CD4-positive, alpha-beta T cell treated with Interleukin-2 at 100 ng/mL for 4 hours (primary cell): ENCODE data around the gene SPPL2B.
"Not testable (repeated sequence)": the region's sequence is repeated elsewhere in the genome, so short reads cannot be mapped to it uniquely, and the experiment has no call there.

Experiments used
- DNase-seq: peaks from one replicate; pipeline ENCODE4 v3.0.0-alpha.2; 2020; ENCODE audit warnings: low spot score

Gene SPPL2B

DNA sequence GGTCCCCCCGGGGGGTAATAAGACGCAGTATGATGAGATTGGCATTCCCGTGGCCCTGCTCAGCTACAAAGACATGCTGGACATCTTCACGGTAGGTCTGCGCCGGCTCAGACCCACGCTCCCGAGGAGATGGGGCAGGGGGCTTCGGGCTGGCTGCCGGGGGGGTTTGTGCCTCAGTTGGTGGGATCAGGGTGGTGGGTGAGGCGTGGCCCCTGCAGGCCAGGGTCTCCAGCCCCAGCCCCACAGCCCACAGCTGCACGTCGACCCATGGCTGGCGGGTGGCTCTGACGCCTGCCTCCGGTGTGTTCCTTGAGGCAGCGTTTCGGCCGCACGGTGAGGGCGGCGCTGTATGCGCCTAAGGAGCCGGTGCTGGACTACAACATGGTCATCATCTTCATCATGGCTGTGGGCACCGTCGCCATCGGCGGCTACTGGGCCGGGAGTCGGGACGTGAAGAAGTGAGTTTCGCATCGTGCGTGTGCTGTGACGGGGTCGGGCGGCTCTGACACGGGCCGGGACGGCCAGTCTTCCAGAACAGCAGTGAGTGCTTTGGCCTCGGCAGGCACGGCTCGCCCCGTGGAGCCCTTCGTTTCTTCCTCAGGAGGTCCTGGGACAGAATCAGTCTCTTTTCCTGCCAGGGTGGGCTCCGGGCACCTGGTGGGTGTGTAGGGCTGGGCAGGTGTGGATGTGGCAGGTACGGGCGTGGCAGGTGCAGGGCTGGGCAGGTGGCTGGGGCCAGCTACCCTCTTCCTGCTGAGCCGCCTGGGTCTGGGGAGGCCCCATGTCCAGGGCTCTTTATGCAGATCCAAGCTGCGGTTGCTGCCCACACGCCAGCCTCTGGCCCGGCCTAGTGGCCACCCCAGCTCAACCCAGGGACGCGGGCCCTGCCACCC is 10.5 kb downstream of the SPPL2B start:
- DNase-seq: no peak

DNA sequence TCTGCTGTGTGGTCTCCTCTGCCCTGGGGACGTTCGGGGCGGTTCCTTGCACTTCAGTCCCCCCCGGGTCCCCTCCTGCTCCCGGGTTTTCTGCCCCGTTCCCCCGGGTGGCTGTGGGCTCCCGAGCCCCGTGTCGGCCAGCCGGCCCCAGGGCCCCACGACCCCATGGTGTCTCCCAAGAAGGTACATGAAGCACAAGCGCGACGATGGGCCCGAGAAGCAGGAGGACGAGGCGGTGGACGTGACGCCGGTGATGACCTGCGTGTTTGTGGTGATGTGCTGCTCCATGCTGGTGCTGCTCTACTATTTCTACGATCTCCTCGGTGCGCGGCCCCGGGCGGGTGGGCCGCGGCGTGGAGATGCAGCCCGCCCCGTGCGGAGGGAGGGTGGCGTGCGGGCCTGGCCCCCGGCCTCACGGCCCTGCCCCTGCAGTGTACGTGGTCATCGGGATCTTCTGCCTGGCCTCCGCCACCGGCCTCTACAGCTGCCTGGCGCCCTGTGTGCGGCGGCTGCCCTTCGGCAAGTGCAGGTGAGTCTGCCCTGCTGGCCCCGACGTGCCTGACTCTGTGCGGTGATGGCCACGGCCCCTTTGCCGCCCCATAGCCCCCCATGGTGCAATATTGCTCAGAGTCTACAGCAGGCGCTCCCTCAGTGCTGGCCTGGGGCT is 11.3 kb downstream of the SPPL2B start:
- no peak for DNase-seq

DNA sequence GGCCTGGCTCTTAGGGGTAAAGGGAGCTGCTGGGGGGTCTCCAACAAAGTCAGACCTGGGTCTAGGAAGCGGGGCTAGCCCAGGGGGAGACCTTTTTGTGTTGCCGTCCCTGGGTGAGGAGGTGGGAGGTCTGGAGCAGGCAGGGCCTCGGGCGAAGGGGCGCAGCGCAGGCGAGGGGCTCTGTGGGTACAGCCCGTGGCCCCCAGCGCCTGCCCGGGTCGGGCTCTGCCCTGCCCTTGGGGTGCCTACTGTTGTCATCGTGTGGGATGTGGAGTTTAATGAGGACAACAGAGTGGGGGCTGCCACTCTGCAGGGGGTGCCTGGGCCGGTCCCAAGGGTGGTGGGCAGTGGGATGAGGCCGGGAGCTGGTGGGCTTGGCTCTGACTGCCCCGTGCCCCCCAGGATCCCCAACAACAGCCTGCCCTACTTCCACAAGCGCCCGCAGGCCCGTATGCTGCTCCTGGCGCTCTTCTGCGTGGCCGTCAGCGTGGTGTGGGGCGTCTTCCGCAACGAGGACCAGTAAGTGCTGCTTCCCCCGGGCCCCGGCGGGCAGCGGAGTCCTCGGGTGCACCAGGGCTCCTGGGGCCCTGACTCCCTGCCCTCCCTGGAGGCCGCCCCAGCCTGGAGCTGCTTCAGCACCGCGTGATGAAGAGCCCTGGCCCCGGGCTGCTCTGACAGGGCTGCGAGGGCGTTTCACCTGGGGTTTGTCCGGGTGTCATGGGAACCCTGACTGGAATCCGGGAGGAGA is 12.2 kb downstream of the SPPL2B start:
- DNase-seq: no peak

DNA sequence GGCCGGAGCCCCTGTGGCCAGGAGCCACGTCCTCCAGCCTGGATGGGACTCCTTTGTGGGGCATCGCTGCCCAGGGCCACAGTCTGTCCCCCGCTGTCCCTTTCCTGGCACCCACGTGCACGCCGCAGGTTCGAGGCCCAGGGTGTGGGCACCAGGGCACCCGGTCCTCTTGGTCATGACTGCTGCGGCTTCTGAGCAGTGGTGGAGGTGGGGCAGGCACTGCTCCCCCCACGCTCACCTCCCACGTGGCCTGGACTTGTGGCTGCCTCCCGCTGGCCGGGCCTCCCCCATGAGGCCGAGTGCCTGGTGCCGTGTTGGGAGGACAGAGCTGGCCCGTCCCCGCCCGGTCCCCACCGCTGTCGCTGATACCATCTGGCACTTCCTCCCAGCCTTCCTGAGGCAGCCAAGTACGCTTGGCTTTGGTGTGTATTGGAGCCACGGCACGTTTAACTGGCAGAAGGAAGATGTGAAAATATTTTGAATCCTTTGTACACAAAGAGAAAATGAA is 12.8 kb downstream of the SPPL2B start:
- DNase-seq: no peak

DNA sequence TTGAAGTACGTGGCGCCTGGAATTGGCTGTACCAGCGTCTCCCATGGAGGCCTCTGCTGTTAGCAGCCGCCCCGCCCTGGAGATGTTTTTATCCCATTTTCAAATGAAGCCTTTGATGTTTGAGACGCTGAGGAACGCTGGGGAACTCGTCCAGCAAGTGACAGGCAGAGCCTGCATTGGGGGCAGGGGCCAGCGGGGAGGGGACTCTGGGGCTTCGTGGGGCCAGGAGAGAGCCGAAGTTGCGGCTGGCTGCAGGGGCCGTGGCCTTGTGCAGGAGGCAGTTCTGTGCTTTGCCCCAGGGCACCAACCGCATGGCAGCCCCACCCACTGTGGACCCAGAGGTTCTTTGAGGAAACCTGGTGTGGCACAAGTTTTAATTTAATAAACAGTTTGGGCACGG is 13.5 kb downstream of the SPPL2B start:
- DNase-seq: no peak

DNA sequence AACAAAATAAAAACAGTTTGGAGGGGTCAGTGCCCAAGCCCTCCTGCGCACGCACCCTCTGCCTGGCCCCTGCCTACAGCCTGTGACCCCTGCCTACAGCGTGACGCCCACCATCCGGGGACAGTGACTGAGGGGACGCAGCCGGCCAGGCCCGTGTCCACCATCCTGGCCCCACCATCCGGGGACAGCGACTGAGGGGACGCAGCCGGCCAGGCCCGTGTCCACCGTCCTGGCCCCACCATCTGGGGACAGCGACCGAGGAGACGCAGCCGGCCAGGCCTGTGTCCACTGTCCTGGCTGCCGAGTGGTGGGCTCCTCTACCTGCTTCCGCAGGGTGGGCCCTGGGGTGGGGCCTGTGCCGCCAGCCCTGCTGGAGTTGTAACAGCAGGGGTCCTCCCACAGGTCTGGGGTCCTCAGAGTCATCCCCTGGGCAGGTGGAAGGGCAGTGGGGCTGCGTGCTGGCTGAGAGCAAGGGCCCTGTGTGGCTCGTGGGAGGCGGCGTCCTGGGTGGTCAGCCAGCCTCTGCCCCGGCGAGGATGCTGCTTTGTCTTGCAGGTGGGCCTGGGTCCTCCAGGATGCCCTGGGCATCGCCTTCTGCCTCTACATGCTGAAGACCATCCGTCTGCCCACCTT is 14.3 kb downstream of the SPPL2B start:
- no peak for DNase-seq

DNA sequence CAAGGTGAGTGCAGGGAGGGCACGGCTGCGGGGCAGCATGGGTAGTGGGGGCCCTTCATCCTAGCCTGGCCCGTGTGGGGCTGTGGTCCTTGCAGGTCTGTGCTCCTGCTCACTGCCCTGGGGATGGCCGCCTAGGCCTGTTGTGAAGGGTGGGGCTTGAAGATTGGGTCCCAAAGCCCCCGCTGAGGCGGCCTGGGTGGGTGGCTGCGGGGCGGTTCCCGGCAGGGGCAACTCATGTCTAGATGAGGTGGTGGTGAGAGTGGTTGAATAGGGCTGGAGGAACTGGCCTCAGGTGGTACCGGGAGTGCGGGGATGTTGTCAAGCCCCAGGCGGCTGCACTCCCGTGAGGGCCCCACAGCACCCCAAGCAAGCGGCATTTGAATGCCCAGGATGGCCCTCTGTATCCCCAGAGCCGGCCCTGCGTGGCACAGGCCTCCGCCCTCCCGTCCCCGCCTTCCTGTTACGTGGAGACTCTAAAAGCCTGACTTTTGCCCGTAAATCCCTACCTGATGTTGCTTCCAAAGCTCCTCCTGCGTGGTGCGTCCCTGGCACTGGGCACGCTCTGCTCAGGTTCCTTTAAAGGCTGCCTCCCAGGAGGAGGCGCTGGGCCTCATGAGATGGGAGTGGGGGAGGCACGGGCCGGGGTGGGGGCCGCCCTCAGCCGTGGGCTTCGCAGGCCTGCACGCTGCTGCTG is 15.0 kb downstream of the SPPL2B start:
- no peak for DNase-seq

DNA sequence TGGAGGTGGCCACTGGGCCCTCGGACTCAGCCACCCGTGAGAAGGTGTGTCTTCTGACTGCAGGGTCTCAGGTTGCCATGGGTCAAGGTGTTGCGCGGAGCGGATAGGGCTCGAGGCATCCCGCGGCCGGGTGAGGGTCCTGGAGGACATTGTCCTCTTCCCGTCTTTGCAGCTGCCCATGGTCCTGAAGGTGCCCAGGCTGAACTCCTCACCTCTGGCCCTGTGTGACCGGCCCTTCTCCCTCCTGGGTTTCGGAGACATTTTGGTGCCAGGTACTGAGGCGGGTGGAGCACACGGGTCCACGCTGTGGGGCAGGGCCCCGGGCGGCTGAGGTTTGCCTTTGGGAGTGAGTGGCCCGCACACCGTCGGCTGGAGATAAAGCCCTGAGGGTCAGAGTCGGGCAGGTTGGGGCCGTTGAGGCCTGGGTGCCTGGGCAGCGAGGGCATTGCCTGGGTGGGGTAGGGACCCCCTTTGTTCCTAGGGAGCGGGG is 15.9 kb downstream of the SPPL2B start:
- DNase-seq: no peak

DNA sequence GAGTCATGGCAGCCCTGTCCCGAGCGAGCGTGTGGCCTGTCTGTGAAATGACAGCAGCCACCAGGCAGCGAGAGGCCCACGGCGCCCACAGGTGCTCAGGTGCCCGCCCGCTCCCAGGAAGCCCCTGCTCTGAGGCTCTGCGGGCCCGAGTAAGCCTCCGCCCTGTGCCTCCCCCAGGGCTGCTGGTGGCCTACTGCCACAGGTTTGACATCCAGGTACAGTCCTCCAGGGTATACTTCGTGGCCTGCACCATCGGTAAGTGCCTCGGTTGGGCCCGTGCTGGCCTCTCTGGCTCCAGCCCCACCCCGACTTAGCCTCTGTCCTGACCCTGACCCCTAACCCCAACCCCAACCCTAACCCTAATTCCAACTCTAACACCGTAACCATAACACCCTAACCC is 16.6 kb downstream of the SPPL2B start:
- no peak for DNase-seq

DNA sequence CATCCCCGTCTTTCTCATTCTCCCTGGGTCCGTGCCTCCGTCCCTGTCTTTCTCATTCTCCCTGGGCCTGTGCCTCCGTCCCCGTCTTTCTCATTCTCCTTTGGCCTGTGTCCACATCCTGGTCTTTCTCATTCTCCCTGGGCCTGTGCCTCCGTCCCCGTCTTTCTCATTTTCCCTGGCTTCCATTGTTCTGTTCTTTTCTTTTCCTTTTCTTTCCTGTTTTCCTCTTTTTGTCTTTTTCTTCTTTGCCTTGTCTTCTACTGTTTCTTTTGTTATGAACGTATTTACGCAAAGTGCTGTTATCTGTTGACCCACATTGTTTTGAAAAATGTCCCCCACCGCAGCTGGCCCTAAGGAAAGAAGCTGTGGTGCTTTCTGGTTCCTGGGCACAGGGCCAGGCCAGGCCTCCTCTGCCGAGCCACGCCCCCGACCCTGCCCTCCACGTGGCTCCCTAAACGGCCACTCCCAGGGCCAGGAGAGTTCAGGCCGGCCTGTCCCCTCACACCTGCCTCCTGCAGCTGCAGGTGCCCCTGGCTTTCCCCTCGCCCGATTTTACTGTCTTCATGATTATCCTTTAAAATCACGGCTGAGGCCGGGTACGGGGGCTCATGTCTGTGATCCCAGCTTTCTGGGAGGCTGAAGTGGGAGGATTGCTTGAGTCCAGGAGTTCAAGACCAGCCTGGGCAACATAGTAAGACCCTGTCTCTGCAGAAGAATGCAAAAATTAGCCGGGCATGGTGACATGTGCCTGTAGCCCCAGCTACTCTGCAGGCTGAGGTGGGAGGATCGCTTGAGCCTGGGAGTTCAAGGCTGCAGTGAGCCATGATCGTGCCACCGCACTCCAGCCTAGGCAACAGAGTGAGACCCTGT is 17.5 kb downstream of the SPPL2B start:
- DNase-seq: no peak

DNA sequence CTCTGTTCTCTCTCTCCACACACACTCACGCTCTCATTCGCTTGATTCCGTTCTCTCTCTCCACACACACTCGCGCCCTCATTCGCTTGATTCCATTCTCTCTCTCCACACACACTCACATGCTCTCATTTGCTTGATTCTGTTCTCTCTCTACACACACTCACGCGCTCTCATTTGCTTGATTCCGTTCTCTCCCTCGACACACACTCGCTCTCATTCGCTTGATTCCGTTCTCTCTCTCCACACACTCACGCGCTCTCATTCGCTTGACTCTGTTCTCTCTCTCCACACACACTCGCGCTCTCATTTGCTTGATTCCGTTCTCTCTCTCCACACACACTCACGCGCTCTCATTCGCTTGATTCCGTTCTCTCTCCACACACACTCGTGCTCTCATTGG is 21.3 kb downstream of the SPPL2B start:
- DNase-seq: not testable (repeated sequence)

DNA sequence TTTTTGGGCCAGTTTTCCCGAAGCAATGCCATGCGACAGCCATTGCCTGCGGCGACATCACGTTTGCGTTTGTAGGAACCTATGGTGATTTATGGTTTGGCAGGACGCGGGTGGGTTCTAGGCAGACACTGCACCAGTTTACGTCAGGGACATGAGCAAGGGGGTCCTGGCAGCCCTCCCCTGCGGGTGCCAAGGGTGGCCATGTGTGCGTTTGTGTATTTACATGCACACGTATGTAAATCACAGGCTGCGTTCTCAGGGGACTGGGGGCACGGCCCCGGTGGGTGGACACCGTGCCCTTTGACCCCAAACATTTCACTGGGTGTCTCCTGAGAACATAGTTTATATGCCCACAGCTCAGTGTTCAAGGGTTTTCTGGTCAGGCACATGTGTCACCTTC is 22.2 kb downstream of the SPPL2B start:
- no peak for DNase-seq

DNA sequence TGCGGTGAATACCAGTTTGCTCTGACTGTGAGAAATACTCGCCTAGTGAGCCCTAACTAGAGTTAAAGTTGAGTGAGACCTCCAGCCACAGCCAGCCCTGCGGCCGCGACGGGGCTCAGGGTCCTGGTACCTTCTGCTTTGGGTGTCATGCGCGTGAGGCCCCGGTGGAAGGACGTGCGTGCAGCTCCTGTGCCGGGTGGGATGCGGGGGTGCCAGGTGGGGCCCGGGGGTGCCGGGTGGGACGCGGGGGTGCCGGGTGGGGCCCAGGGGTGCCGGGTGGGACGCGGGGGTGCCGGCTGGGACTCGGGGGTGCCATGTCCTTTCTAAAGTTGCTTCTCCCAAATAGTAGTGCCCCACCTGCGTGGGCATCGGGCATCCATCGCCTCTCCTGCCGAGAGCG is 23.1 kb downstream of the SPPL2B start:
- DNase-seq: no peak

DNA sequence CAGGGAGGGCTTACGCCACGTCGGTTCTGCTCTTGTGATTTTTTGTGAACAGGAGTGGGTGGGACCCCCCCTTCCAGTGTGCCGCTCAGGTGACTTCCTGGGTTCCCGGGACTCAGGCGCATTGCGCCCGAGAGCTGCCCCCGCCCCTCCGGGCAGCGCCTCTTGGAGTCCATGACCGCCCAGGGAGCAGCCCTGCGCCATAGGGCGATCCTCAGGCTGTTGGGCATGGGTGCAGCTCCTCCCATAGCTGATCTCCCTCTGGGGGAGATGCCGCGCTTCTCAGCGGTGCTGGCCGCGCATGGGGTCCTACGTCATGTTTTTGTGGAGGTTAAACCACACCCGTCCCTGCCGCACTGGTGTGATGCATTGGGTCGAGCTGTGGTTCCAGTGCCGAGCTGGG is 23.6 kb downstream of the SPPL2B start:
- no peak for DNase-seq

DNA sequence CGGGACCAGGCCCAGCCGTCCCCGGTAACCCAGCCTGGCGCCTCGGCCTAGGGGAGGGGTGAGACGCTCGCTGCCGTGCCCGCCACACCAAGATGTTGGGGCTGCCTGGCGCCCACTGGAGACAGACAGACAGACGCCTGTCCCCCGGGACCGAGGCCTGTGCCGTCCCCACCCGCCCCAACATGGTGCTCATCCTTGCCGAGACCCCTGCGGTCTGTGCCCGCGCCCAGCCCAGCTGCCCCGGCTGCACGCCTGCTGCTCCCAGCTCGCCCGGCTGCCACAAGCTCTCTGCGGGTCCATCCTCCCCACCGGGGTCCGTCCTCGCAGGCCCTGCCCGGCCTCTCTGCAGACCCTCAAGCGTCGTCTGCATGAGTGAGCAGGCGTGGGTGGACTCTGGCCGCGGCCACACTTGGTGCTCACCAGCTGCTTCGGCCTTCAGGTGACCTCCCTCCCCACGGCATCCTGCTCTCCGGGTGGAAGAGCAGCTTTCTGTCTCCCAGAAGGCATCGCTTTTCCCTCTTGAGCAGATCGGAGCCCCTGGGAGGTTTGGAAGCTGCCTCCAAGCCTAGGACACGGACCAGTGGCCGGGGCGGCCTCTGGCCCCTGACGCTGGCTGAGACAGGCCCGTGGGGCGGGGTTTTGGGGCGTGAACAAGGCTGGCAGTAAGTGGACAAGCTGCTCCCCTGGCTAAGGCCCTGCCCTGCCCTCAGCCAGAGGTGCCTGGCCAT is 24.8 kb downstream of the SPPL2B start:
- DNase-seq: no peak

DNA sequence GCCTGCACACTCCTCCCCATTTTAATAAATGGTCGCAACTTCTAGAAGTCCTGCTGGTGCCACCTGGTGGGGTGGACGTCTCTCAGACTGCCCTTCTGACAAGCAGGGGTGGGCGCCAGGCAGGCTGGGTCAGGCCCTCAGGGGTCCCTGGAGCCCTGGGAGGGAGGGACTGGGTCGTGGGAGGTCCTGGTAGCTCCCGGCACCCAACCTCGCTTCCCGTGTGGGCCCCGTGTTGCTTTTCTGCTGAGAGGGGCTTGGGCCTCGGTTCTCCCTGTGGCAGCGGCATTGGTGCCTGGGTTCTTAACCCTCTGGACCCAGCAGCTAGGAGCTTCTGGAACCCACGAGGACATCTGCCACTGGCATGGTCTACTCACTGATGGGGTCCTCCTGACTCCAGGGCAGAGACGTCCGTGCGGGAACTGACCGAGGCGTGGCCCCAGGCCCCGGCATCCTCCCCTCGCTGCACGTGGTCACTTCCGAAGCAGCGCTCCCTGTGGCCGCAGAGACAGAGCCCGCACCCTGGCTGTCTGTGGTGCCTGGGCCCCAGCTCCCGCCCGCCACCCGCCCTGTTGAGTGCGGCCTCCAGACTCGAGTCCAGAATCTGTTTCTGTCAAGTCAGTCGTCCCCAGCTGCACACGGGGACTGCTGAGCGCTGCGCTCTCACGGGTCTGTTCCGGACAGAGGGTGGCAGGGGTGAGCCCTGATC is 25.6 kb downstream of the SPPL2B start:
- no peak for DNase-seq

DNA sequence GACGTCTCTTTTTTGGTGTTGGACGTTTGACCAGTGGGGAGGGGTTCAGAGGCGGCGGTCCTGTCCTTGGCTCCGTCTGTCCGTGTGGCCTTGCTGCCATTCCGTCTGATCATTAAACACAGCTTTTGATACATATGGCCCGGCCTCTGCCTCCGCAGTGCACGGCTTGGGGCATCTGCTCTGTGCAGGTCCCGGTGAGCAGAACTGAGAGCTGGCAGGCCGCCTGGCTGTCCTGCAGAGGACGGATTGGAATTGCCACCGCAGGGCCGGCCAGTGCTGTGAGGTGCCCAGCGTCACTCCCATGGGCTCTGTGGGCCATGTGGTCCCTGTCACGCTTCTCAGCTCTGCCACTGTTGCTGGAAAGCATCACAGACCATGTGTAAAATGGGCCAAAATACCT is 26.2 kb downstream of the SPPL2B start:
- DNase-seq: no peak

DNA sequence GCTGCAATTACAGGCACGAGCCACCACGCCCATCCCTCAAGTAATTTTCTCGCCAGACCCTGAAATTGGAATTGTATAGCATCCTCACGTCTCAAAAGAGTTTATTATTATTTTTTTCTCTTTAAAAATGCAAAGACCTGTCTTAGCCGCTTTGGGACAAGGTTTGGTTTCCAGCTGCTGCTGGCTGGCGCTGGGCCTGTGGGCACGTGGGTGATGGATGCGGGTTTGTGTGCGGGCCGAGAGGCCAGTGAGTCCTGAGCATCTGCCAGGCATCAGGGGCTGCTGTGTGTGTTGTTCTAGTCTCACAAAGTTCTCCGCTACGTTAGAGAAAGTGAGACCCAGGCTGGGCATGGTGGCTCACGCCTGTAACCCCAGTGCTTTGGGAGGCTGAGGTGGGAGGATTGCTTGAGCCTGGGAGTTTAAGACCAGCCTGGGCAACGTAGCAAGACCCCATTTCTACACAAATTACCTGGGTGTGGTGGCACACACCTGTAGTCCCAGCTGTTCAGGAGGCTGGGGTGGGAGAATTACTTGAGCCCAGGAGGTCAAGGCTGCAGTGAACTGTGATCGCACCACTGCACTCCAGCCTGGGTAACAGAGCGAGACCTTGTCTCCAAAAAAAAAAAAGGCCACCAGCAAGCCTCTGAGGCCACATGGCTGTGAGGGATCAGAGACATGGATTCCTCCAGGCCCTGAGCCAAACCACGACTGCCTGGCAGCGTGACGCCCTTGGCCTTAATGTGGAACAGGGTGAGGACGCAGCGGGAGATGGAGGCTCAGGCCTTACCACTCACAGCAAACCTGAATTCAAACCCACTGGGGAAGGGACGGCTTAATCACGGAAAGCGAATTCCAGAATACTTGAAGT is 26.9 kb downstream of the SPPL2B start:
- no peak for DNase-seq
